ENCODE measurements around the gene MNS1. TPM values are rescaled to one million over a fixed set of nuclear protein-coding genes. Genes with fewer than 3 reads are reported as not detected.

MNS1 gene
- total and polyA plus RNA-seq, 2 donors (not counting 1 experiment from before 2014, with no cell fraction given): 1.8 to 3.9 TPM

DNA sequence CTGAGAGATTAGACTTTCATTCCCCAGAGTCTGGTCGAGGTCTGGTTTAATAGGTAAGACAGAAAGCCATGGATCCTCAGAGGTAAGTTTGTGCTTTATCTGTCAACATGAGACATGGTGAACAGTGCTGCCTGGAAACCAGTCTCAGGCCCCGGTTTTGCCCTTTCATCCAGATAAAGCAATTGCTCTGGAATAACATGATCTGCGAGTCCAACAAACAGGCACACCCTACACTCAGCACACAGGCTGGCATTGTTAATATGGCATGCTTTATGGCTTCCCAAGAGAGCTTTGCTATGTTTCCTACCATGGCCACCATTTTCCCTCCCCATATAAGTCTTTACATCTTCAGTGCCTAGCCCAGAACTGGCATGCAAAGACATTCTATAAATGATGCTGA, 30.1 kb upstream of the MNS1 start:
- Histone ChIP-seq H3K79me2 (ENCODE audit: control insufficient read depth, insufficient read depth, low read length) (no peaks in the 10 kb centered on the region), H3K27me3 (ENCODE audit: control insufficient read depth, insufficient read depth, low read length) (peaks cover 10% of the 10 kb centered on the region), H3K4me3 (replicated peaks in 1 of 4; ENCODE audit: control extremely low read depth in 1 of 4, insufficient read depth in 1 of 4, low read depth in 3 of 4, low read length in 4 of 4) (no peak overlapping the region), H3K27ac (ENCODE audit: insufficient read depth, low read length) (no peak overlapping the region), H4K20me1 (ENCODE audit: control insufficient read depth, extremely low read depth, insufficient read depth, low read length) (no peaks in the 10 kb centered on the region), H3K9ac (ENCODE audit: insufficient read depth, low read length) (no peak overlapping the region), H3K9me3 (ENCODE audit: control insufficient read depth, insufficient read depth, low read depth, low read length) (no peaks in the 10 kb centered on the region), H3K4me1 (ENCODE audit: control insufficient read depth, extremely low read depth, insufficient read depth, low read length) (no peaks in the 10 kb centered on the region), H3K4me2 (ENCODE audit: extremely low read depth, insufficient read depth, low read length) (no peak overlapping the region), H3K36me3 (ENCODE audit: control insufficient read depth, insufficient read depth, low read length) (no peaks in the 10 kb centered on the region), H2AFZ (ENCODE audit: low read length) (no peak overlapping the region)
- no peak for DNase-seq (ENCODE audit: low read depth in 2 of 2)
- TF ChIP-seq CTCF (conservative IDR thresholded peaks at IDR 0.05 in 1 of 2, IDR thresholded peaks at IDR 0.05 in 1 of 2; ENCODE audit: low read depth in 1 of 2, low read length in 2 of 2): no peak

GRCh38 chr15:56492791-56493555, 28.0 kb upstream of the MNS1 start:
- H3K9ac ChIP-seq (ENCODE audit: insufficient read depth, low read length): no peak overlapping the region
- DNase-seq (ENCODE audit: low read depth in 2 of 2): no peak
- H4K20me1 ChIP-seq (ENCODE audit: control insufficient read depth, extremely low read depth, insufficient read depth, low read length): no peaks in the 10 kb centered on the region
- H3K79me2 ChIP-seq (ENCODE audit: control insufficient read depth, insufficient read depth, low read length): no peaks in the 10 kb centered on the region
- no peaks in the 10 kb centered on the region for H3K4me1 ChIP-seq (ENCODE audit: control insufficient read depth, extremely low read depth, insufficient read depth, low read length)
- H3K36me3 ChIP-seq (ENCODE audit: control insufficient read depth, insufficient read depth, low read length): no peaks in the 10 kb centered on the region
- H3K4me2 ChIP-seq (ENCODE audit: extremely low read depth, insufficient read depth, low read length): no peak overlapping the region
- H3K4me3 ChIP-seq (replicated peaks in 1 of 4; ENCODE audit: control extremely low read depth in 1 of 4, insufficient read depth in 1 of 4, low read depth in 3 of 4, low read length in 4 of 4): no peak overlapping the region
- no peaks in the 10 kb centered on the region for H3K9me3 ChIP-seq (ENCODE audit: control insufficient read depth, insufficient read depth, low read depth, low read length)
- H3K27ac ChIP-seq (ENCODE audit: insufficient read depth, low read length): no peak overlapping the region
- TF ChIP-seq EZH2 (IDR thresholded peaks at IDR 0.05; ENCODE audit: low read length, missing control alignments): no peak
- TF ChIP-seq CTCF (conservative IDR thresholded peaks at IDR 0.05 in 1 of 2, IDR thresholded peaks at IDR 0.05 in 1 of 2; ENCODE audit: low read depth in 1 of 2, low read length in 2 of 2): no peak
- no peak overlapping the region for H2AFZ ChIP-seq (ENCODE audit: low read length)
- H3K27me3 ChIP-seq (ENCODE audit: control insufficient read depth, insufficient read depth, low read length): peaks cover 10% of the 10 kb centered on the region

GRCh38 chr15:56492236-56492635, 27.3 kb upstream of the MNS1 start:
- Histone ChIP-seq H3K27ac (ENCODE audit: insufficient read depth, low read length) (no peak overlapping the region), H3K4me2 (ENCODE audit: extremely low read depth, insufficient read depth, low read length) (no peak overlapping the region), H2AFZ (ENCODE audit: low read length) (no peak overlapping the region), H3K9ac (ENCODE audit: insufficient read depth, low read length) (no peak overlapping the region), H3K27me3 (ENCODE audit: control insufficient read depth, insufficient read depth, low read length) (peaks cover 13% of the 10 kb centered on the region), H4K20me1 (ENCODE audit: control insufficient read depth, extremely low read depth, insufficient read depth, low read length) (no peaks in the 10 kb centered on the region), H3K9me3 (ENCODE audit: control insufficient read depth, insufficient read depth, low read depth, low read length) (no peaks in the 10 kb centered on the region), H3K4me1 (ENCODE audit: control insufficient read depth, extremely low read depth, insufficient read depth, low read length) (no peaks in the 10 kb centered on the region), H3K36me3 (ENCODE audit: control insufficient read depth, insufficient read depth, low read length) (no peaks in the 10 kb centered on the region), H3K79me2 (ENCODE audit: control insufficient read depth, insufficient read depth, low read length) (no peaks in the 10 kb centered on the region), H3K4me3 (replicated peaks in 1 of 4; ENCODE audit: control extremely low read depth in 1 of 4, insufficient read depth in 1 of 4, low read depth in 3 of 4, low read length in 4 of 4) (no peak overlapping the region)
- DNase-seq (ENCODE audit: low read depth in 2 of 2): no peak
- no peak for TF ChIP-seq CTCF (conservative IDR thresholded peaks at IDR 0.05 in 1 of 2, IDR thresholded peaks at IDR 0.05 in 1 of 2; ENCODE audit: low read depth in 1 of 2, low read length in 2 of 2)
- no peak for TF ChIP-seq EZH2 (IDR thresholded peaks at IDR 0.05; ENCODE audit: low read length, missing control alignments)

Measured in fibroblast of lung (primary cell).